ENCODE data around the gene NXF1. TPM values are rescaled to one million over a fixed set of nuclear protein-coding genes. Genes with fewer than 3 reads are reported as not detected.

Gene NXF1
- polyA plus RNA-seq, 1 of the 3 experiments (the other 2 are of a cell fraction): 59.7 TPM

DNA sequence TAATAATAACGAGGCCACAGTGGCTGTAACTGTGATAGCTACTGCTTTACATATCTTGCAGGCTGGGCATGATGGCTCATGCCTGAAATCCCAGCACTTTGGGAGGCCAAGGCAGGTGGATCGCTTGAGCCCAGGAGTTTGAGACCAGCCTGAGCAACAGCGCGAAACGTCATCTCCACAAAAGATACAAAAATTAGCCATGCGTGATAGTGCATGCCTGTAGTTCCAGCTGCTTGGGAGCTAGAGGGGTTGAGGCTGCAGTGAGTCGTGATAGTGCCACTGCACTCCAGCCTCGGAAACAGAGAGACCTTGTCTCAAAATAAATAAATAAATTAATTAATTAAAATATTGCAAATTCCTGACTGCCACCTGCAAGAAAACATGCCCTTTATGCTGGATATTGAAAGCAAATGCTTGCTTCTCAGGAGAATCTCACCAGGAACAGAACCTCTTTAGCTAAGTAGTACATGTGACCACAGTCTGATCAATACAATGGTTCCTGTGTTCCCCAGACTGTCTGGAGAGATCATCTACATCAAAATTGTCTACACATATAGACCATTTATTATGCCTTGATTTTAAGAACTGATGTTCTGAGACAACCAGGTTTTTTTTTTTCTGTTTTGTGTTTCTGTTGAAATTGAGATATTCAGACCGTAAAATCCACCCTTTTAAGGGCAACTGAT, 57.6 kb downstream of the NXF1 start:
- ChIA-PET CTCF (interaction anchor here (1.0 to 1.7 kb wide), 3 partner anchors 14 to 39 kb away, joined by 3 to 7 read pairs (median 3); no protein-coding TSS in a partner anchor), POLR2A (interaction anchor here (0.6 to 1.2 kb wide), 2 partner anchors 14 to 20 kb away, joined by 3 read pairs; partner anchors contain the start of gene POLR2G)
- Histone ChIP-seq H4K20me1 (ENCODE audit: insufficient read depth) (no peaks in the 10 kb centered on the region), H3K36me3 (replicated peaks in 1 of 2; ENCODE audit: control insufficient read depth in 1 of 2, insufficient read depth in 2 of 2, low read length in 1 of 2) (peaks cover 0 to 9% of the 10 kb centered on the region in 2 experiments), H3K79me2 (ENCODE audit: insufficient read depth) (peaks cover 25% of the 10 kb centered on the region; the same call in 1 of the 2 replicates), H3K4me3 (ENCODE audit: low read depth in 2 of 2, low read length in 1 of 2) (no peak overlapping the region), H3K4me1 (ENCODE audit: control insufficient read depth in 1 of 2, insufficient read depth in 2 of 2, low read depth in 1 of 2, low read length in 1 of 2) (peaks cover 0 to 3% of the 10 kb centered on the region in 2 experiments; a peak in 1 of 4 replicates), H3K4me2 (no peak overlapping the region), H3K27me3 (ENCODE audit: insufficient read depth) (no peaks in the 10 kb centered on the region), H3K9me2 (no peaks in the 10 kb centered on the region), H3K9me3 (no peaks in the 10 kb centered on the region), H3F3A (replicated peaks; ENCODE audit: insufficient read depth) (peaks cover 19% of the 10 kb centered on the region), H2AFZ (ENCODE audit: low read depth) (no peak overlapping the region), H3K9ac (no peak overlapping the region), H3K27ac (ENCODE audit: low read depth in 2 of 2, low read length in 1 of 2) (peak overlapping the region in 1 of 2 experiments; percentile 20; a peak in 1 of 4 replicates)
- no peak for DNase-seq
- TF ChIP-seq FOSL2 (IDR thresholded peaks at IDR 0.05; ENCODE audit: borderline replicate concordance, low read depth) (no peak), RFX5 (IDR thresholded peaks at IDR 0.05; ENCODE audit: low read length) (no peak)
- 93% methylated on average over 9 of the region's 9 CpGs for WGBS (ENCODE audit: low lambda C conversion rate)

Small RNAs within 50 kb of the gene (small RNA-seq; reads per million reads assigned to genes)
- gene MIR6514 (0 to 8.5 (median 1.1) reads per million in 7 experiments), gene RF00099 (0 reads per million in 7 experiments), gene RNU6-118P (0 reads per million in 7 experiments), gene SNORD22 (0 reads per million in 7 experiments), gene SNORD26 (0 reads per million in 7 experiments), gene SNORD27 (0 reads per million in 7 experiments), gene SNORD28 (0 reads per million in 7 experiments), gene SNORD30 (2.8 to 92.8 (median 40.5) reads per million in 7 experiments)

Other genes with a start within 250 kb of the NXF1 start
- 1,853 and 2,105 TPM in 2 replicates for gene EEF1G, start 231.5 kb downstream of the NXF1 start, polyA plus RNA-seq (2012; rRNA removed)
- gene TUT1, start 213.9 kb downstream of the NXF1 start, polyA plus RNA-seq (2012; rRNA removed): 27.3 and 30.0 TPM in 2 replicates
- gene MTA2, start 203.6 kb downstream of the NXF1 start, polyA plus RNA-seq (2012; rRNA removed): 18.4 and 20.6 TPM in 2 replicates
- 43.0 and 47.8 TPM in 2 replicates for gene EML3, start 192.7 kb downstream of the NXF1 start, polyA plus RNA-seq (2012; rRNA removed)
- 7.3 and 7.9 TPM in 2 replicates for gene ROM1, start 192.2 kb downstream of the NXF1 start, polyA plus RNA-seq (2012; rRNA removed)
- gene B3GAT3, start 183.5 kb downstream of the NXF1 start, polyA plus RNA-seq (2012; rRNA removed): 104 and 116 TPM in 2 replicates
- gene GANAB, start 158.8 kb downstream of the NXF1 start, polyA plus RNA-seq (2012; rRNA removed): 275 and 332 TPM in 2 replicates
- gene INTS5, start 152.1 kb downstream of the NXF1 start, polyA plus RNA-seq (2012; rRNA removed): 11.7 and 13.4 TPM in 2 replicates
- gene C11orf98, start 140.2 kb downstream of the NXF1 start, polyA plus RNA-seq (2012; rRNA removed): 90.1 and 126 TPM in 2 replicates
- 9.5 and 11.1 TPM in 2 replicates for gene CSKMT, start 140.1 kb downstream of the NXF1 start, polyA plus RNA-seq (2012; rRNA removed)
- 22.7 and 24.8 TPM in 2 replicates for gene UQCC3, start 133.8 kb downstream of the NXF1 start, polyA plus RNA-seq (2012; rRNA removed)
- 9.7 and 12.0 TPM in 2 replicates for gene LBHD1, start 133.2 kb downstream of the NXF1 start, polyA plus RNA-seq (2012; rRNA removed)
- gene UBXN1, start 126.4 kb downstream of the NXF1 start, polyA plus RNA-seq (2012; rRNA removed): 202 and 256 TPM in 2 replicates
- 0.08 and 0.10 TPM in 2 replicates for gene LRRN4CL, start 115.9 kb downstream of the NXF1 start, polyA plus RNA-seq (2012; rRNA removed)
- 81.5 and 118 TPM in 2 replicates for gene BSCL2, start 98.0 kb downstream of the NXF1 start, polyA plus RNA-seq (2012; rRNA removed)
- 0.11 and 0.16 TPM in 2 replicates for gene GNG3, start 97.8 kb downstream of the NXF1 start, polyA plus RNA-seq (2012; rRNA removed)
- gene HNRNPUL2, start 78.0 kb downstream of the NXF1 start, polyA plus RNA-seq (2012; rRNA removed): 31.0 and 33.5 TPM in 2 replicates
- 31.3 and 37.5 TPM in 2 replicates for gene TTC9C, start 77.0 kb downstream of the NXF1 start, polyA plus RNA-seq (2012; rRNA removed)
- gene ZBTB3, start 51.3 kb downstream of the NXF1 start, polyA plus RNA-seq (2012; rRNA removed): 2.1 and 3.3 TPM in 2 replicates
- 268 and 293 TPM in 2 replicates for gene POLR2G, start 43.9 kb downstream of the NXF1 start, polyA plus RNA-seq (2012; rRNA removed)
- 33.6 and 34.4 TPM in 2 replicates for gene TAF6L, start 34.0 kb downstream of the NXF1 start, polyA plus RNA-seq (2012; rRNA removed)
- 69.6 and 73.3 TPM in 2 replicates for gene TMEM179B, start 18.0 kb downstream of the NXF1 start, polyA plus RNA-seq (2012; rRNA removed)
- gene TMEM223, start 13.4 kb downstream of the NXF1 start, polyA plus RNA-seq (2012; rRNA removed): 30.4 and 40.7 TPM in 2 replicates
- 24.2 and 27.4 TPM in 2 replicates for gene STX5, start 26.6 kb upstream of the NXF1 start, polyA plus RNA-seq (2012; rRNA removed)
- gene TEX54, start 27.4 kb upstream of the NXF1 start, polyA plus RNA-seq (2012; rRNA removed): not detected in 2 replicates
- 132 TPM in 2 replicates for gene WDR74, start 34.1 kb upstream of the NXF1 start, polyA plus RNA-seq (2012; rRNA removed)
- 212 and 308 TPM in 2 replicates for gene SLC3A2, start 75.5 kb upstream of the NXF1 start, polyA plus RNA-seq (2012; rRNA removed)
- not detected in 2 replicates for gene CHRM1, start 115.9 kb upstream of the NXF1 start, polyA plus RNA-seq (2012; rRNA removed)
- not detected in 2 replicates for gene SLC22A6, start 179.5 kb upstream of the NXF1 start, polyA plus RNA-seq (2012; rRNA removed)
- gene SLC22A8, start 210.4 kb upstream of the NXF1 start, polyA plus RNA-seq (2012; rRNA removed): not detected in 2 replicates

Data from SK-N-SH (cell line).